HG02642 (cell line): ENCODE data around the gene TCF3.

Experiments
- ATAC-seq: cut with Tn5 transposase; IDR thresholded peaks from one replicate; pipeline ENCODE4 v1.9.1; 2021; ENCODE audit warnings: mild to moderate bottlenecking; ENCODE audit not compliant: unreplicated experiment, poor library complexity

TCF3 gene

DNA sequence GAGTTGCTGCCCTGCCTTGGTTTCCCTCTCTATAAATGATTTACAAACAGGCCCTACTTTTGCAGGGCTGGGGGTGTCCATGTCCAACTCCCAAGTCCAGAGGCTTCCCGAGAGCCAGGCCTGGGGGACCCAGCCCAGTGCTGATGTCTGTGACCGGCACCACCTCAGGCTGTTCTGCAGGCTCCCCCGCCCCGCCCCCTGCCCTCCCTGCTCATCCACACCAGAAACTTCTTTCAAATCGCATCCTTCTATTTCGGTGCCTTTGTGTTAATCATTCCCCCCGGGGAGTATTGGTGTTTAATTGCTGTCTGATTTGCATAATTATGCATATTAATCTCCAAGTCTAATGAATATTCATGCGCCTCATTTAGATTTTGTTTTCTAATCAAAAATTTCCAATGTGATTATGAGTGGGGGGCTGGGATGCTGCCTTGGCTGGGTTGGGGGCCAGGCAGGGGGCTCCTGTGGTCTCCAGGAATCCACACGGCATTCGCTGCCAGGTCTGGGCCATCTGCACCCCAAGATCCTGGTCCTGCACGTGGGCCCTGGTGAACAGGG is 19.1 kb downstream of the TCF3 start:
- ATAC-seq = no peak

- no peak for ATAC-seq
These were observed 19.8 kb downstream of the TCF3 start for GRCh38 chr19:1632462-1633268.

GRCh38 chr19:1631557-1632100 is 20.8 kb downstream of the TCF3 start:
- ATAC-seq = no peak

DNA sequence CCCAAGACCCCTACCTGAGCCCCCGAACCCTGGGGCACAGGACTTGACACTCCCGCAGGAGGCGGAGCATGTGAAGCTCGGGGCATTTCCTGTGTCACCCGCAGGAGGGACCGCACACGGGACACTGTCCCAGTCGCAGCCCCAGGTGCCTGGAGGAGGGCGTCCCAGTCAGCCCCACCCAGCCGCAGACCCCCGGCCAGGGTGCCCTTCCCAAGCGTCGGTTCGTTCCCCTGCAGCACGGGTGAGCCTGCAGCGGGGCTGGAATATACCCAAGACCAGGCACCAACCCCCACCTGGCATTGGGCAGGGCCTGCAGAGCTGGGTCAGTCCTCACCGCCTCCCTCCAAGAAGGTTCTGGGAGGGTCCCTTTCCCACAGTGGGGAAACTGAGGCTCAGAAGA is 21.6 kb downstream of the TCF3 start:
- ATAC-seq = no peak

GRCh38 chr19:1630012-1630411 is 22.4 kb downstream of the TCF3 start:
- no peak for ATAC-seq

DNA sequence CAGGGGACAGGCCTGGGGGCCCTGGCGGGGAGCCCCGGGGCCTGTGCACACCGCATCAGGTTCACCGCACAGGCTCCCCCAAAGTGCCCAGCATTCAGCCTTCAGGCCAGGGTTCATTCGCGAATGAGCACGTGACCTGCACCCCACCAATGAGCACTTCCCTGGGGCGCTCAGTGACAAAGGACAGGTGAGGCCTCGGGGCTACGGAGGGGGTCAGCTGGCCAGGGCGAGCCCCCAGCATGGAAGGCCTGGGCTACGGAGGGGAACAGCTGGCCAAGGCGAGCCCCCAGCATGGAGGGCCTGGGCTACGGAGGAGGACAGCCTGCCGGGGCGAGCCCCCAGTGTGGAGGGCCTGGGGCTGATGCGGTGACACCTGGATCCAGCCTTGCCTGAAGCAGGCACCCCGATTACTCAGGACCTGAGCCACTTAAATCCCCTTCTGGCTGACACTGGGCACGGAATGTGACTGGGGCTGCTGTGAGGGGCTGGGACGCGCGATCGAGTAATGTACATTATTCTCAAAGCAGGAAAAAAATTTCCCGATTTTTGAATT is 23.1 kb downstream of the TCF3 start:
- no peak for ATAC-seq

DNA sequence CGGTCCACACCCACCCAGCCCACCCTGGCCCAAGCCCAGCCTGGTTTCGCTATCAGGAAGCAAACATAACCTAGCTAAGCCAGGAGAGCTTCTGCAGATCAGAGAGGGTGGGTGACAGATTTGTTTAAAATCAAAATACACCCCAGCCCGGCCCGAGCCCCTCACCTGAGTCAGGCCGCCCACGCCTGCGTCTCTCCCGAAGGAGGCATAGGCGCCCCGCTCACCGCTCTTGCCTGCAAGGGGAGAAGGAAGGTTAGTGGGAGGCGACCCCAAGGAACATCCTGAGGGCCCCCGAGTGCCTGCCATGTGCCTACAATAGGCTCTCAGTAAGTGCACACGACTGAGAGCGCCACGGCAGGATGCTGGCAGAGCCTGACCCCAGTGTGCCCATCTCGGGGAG is 25.2 kb downstream of the TCF3 start:
- ATAC-seq = no peak

DNA sequence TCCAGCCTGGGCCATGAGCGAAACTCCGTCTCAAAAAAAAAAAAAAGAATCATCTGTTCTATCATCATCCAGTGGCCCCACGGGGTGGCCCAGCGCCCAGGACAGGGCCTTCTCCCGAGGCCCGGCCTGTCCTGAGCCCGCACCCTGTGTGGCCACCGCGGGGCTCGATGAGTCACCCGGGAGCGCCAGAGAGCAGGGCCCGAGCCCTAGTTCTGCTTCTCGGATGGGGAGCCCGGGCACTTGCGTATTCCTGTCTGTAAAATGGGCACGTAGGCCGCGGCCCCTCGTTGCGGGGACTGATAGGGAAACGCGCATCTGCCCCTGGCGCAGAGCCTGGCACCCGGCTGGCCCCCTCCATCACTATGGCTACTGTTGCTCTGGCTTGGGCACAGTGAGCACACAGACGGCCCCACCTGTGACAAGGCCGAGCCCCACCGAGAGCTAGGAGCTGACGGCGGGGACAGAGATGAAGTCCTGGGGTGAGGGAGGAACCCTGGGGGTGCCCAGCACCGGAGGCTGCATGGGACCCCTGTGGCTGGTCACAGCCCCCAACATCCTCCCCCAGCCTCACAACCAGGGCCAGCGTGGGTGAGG is 25.9 kb downstream of the TCF3 start:
- no peak for ATAC-seq

DNA sequence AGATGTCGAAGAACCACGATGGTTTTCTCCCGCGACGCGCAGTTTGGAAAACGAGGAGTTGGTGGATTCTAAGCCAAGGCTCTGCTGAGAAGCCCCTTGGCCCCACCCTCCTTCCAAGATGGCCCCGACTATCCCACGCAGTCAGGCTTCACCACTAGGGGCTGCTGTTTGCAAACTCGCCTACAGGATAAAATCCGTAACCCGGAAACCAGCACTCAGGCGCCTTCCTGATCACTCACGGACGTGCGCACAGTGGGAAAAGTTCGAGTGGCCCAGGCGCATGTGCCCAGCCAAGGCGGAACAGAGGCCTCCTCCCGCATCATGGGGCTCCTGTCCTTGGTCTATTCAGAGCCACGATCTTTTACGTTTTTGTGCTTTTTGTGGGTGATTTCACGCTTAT is 28.0 kb downstream of the TCF3 start:
- no peak for ATAC-seq

- ATAC-seq = no peak
These were observed 29.9 kb downstream of the TCF3 start for GRCh38 chr19:1622541-1622940.

GRCh38 chr19:1622007-1622406 is 30.4 kb downstream of the TCF3 start:
- no peak for ATAC-seq

DNA sequence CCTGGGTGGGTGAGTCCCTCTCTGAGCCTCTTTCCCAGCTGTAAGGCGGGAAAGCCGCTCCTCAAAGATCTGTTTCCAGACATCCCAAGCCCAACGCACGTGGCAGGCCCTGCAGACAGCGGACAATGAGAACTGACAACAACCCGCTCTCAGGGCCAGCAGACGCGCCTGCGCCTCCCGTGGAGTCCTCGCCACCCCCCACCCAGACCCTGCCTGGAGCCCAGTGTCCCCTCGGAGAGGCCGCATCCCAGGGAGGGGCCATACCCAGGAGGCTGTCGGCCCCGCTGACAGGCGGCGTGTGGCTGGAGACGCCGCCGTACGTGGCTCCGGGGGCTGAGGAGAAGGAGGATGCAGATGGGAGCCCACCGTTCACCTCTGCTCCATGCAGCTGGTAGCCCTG is 30.8 kb downstream of the TCF3 start:
- no peak for ATAC-seq

GRCh38 chr19:1621021-1621420 is 31.4 kb downstream of the TCF3 start:
- ATAC-seq = no peak

DNA sequence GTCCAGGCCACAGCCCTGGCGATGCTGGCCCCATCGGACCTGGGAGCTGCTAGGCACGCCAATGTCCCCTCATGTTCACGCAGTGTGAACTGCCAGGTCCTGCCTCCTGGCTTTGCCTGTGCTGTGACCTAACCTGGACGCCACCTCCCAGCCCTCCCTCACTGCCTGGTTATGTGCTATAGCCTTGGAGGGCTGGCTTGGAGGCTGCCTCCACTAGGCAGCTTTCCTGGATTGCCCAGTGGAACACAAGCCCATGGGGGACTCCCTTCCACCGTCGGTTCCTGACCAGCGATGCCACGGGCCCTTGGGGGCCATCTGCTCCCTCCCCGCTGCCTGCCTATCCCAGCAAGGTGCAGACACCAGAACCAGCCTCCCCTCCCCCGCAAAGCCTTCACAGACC is 31.9 kb downstream of the TCF3 start:
- ATAC-seq = no peak

DNA sequence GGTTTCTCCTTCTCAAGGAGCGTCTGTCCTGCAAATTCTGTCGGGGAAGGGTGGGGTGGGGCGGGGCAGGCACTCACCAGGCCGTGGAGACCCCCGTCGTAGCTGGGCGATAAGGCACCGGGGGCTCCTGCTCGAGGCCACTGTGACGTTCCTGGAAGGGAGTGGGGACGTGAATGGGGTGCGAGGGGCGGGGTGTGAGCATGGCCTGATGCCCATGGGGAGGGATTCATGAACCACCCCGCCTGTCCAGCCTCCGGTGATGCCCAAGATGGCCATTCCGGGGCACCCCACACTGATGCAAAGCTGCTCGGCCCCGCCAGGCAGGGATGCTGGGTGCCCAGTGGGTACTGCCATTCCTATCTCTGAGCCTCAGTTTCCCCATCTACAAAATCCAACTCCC is 32.7 kb downstream of the TCF3 start:
- ATAC-seq = no peak

DNA sequence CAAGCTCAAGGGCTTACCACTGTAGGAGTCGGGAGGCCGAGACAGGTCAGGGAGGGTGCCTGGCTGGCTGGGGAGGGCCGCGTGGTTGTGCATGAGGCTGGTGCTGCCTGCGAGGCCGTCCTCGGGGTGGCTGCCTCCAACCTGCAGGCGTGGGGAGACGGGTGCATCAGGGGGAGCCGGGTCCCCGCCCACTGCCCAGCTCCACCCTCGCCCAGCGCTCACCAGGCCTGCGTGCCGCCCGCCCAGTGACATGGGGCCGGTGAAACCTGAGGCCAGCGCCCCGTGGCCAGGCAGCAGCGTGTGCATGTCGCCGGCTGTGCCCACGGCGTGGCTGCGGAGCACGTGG is 33.3 kb downstream of the TCF3 start:
- no peak for ATAC-seq

- no peak for ATAC-seq
These were observed 34.0 kb downstream of the TCF3 start for GRCh38 chr19:1618157-1619093.

DNA sequence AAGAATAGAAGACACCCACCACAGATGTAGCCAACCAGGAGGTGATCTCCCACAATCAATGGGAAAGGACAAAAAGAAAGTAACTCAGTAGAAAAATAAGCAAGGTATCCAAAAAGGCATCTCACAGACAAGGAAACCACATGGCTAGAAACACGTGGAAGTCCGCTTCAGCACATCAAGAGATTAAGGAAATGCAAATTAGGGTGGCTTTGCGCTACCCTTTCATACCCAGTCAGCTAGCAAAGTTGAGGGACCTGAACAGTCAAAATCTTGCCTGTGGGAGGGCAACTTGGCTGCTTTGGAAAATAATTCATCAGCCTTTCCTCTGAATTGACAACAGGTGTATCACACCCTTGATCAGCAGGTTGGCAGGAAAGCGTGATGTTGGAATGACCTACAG is 35.5 kb downstream of the TCF3 start:
- no peak for ATAC-seq

GRCh38 chr19:1616396-1616795 is 36.0 kb downstream of the TCF3 start:
- no peak for ATAC-seq

DNA sequence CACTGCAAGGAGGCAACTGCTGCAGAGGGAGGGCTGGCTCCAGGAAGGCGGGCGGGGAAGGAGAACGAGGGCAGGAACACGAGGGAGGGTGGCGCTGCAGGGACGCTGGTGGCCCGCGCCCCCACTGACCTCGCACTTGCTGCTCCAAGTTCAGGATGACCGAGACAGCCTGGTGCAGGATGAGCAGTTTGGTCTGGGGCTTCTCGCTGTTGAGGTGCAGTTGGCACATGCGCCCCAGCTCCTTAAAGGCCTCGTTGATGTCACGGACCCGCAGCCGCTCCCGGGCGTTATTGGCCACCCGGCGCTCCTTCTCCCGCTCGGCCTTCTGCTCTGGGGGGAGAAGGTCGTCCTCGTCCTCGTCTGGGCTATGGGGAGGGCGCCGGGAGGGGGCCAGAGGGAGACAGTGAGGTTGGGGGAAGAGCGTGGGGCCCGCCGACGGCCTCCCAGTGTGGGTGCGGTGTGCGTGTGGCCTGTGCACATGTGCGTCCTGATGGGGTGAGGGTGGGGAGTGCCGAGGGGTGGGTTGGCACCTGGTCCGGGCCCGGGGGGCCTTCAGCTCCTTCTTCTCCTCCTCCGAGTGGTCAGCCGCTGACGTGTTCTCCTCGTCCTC is 37.2 kb downstream of the TCF3 start:
- ATAC-seq = no peak
